GM12878 (cell line): ENCODE measurements around the gene VAV2.

Experiments used
- DPF2 ChIP-seq: fragments of 450-650 bp; IDR thresholded peaks from 2 replicates; pipeline ENCODE4 v1.6.1; 2017; ENCODE audit warnings: mild to moderate bottlenecking
- EP300 ChIP-seq, 2 experiments: fragments of 150-350 bp in 1 of 2; IDR thresholded peaks; 2 replicates each; pipeline ENCODE4 v1.6.1; 2011 to 2012; ENCODE audit warnings: low read depth in 2 of 2, low read length in 2 of 2, borderline replicate concordance in 1 of 2, improper control_type of control experiment in 1 of 2, inconsistent platforms in 1 of 2; ENCODE audit not compliant: control insufficient read depth in 1 of 2
- KDM1A ChIP-seq: fragments of 200-600 bp; sonication (generic); IDR thresholded peaks from 2 replicates; pipeline ENCODE4 v1.6.1; 2016; ENCODE audit warnings: borderline replicate concordance
- POLR2A ChIP-seq: IDR thresholded peaks from 2 replicates; pipeline ENCODE4 v1.6.1; 2011; ENCODE audit warnings: low read depth, mild to moderate bottlenecking, low read length
- RFX5 ChIP-seq: IDR thresholded peaks from 2 replicates; pipeline ENCODE4 v1.6.1; 2011; ENCODE audit warnings: low read depth, low read length, improper control_type of control experiment
- STAT3 ChIP-seq: IDR thresholded peaks from 2 replicates; pipeline ENCODE4 v1.6.1; 2011; ENCODE audit warnings: low read depth, low read length, improper control_type of control experiment
- SUZ12 ChIP-seq: fragments of 200-600 bp; sonication (generic); IDR thresholded peaks from one replicate; pipeline ENCODE4 v1.6.1; 2018; ENCODE audit warnings: antibody characterized with exemption, mild to moderate bottlenecking; ENCODE audit not compliant: unreplicated experiment
- TF ChIP-seq, protein P1 (sequence below): IDR thresholded peaks from 2 replicates; pipeline ENCODE4 v1.6.1; 2011; ENCODE audit warnings: borderline replicate concordance, low read depth, mild to moderate bottlenecking, moderate library complexity, low read length; ENCODE audit not compliant: insufficient read depth, poor library complexity, severe bottlenecking
- TF ChIP-seq, protein P2 (sequence below): fragments of 450-650 bp; IDR thresholded peaks from 2 replicates; pipeline ENCODE4 v1.6.1; 2018; ENCODE audit warnings: mild to moderate bottlenecking, low read depth, moderate library complexity; ENCODE audit not compliant: partially characterized antibody
- TF ChIP-seq, protein P3 (sequence below), 3 experiments: IDR thresholded peaks in 2 of 3; conservative IDR thresholded peaks in 1 of 3; 2 replicates each; pipeline ENCODE4 v1.5.1; 2011; ENCODE audit warnings: low read depth in 3 of 3, low read length in 3 of 3, mild to moderate bottlenecking in 3 of 3, control low read depth in 2 of 3, moderate library complexity in 2 of 3, inconsistent platforms in 1 of 3, mixed read lengths in 1 of 3; ENCODE audit not compliant: control insufficient read depth in 2 of 3, insufficient read depth in 1 of 3; ENCODE audit errors: extremely low read depth in 1 of 3
- TF ChIP-seq, protein P4 (sequence below): IDR thresholded peaks from 2 replicates; pipeline ENCODE4 v1.6.1; 2012; ENCODE audit warnings: low read depth, low read length, improper control_type of control experiment

DNA sequence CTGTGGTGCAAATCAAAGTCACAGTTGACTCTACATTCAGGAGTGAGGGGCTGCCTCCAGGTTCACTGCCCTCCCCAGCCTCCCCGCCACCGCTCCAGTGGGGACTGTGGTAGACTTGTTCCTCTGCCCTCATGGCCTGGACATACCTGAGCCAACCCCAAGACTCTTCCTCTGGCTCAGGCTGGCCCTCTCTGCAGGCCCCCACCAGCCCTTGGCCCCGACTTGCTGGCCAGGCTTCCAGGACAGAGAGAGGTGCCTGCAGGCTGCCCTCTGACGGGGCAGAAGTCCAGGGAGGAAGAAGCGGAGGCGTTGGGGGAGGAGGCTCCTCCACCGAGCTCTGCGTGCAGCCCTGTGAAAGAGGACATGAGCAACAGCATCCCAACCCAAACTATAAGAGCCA lies 251.2 kb downstream of the VAV2 start:
- TF ChIP-seq DPF2, result no peak
- TF ChIP-seq, protein P1, sequence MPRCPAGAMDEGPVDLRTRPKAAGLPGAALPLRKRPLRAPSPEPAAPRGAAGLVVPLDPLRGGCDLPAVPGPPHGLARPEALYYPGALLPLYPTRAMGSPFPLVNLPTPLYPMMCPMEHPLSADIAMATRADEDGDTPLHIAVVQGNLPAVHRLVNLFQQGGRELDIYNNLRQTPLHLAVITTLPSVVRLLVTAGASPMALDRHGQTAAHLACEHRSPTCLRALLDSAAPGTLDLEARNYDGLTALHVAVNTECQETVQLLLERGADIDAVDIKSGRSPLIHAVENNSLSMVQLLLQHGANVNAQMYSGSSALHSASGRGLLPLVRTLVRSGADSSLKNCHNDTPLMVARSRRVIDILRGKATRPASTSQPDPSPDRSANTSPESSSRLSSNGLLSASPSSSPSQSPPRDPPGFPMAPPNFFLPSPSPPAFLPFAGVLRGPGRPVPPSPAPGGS, result no peak
- TF ChIP-seq STAT3, result no peak
- no peak for TF ChIP-seq POLR2A
- TF ChIP-seq, protein P2, sequence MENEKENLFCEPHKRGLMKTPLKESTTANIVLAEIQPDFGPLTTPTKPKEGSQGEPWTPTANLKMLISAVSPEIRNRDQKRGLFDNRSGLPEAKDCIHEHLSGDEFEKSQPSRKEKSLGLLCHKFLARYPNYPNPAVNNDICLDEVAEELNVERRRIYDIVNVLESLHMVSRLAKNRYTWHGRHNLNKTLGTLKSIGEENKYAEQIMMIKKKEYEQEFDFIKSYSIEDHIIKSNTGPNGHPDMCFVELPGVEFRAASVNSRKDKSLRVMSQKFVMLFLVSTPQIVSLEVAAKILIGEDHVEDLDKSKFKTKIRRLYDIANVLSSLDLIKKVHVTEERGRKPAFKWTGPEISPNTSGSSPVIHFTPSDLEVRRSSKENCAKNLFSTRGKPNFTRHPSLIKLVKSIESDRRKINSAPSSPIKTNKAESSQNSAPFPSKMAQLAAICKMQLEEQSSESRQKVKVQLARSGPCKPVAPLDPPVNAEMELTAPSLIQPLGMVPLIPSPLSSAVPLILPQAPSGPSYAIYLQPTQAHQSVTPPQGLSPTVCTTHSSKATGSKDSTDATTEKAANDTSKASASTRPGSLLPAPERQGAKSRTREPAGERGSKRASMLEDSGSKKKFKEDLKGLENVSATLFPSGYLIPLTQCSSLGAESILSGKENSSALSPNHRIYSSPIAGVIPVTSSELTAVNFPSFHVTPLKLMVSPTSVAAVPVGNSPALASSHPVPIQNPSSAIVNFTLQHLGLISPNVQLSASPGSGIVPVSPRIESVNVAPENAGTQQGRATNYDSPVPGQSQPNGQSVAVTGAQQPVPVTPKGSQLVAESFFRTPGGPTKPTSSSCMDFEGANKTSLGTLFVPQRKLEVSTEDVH, result no peak
- TF ChIP-seq, protein P3, sequence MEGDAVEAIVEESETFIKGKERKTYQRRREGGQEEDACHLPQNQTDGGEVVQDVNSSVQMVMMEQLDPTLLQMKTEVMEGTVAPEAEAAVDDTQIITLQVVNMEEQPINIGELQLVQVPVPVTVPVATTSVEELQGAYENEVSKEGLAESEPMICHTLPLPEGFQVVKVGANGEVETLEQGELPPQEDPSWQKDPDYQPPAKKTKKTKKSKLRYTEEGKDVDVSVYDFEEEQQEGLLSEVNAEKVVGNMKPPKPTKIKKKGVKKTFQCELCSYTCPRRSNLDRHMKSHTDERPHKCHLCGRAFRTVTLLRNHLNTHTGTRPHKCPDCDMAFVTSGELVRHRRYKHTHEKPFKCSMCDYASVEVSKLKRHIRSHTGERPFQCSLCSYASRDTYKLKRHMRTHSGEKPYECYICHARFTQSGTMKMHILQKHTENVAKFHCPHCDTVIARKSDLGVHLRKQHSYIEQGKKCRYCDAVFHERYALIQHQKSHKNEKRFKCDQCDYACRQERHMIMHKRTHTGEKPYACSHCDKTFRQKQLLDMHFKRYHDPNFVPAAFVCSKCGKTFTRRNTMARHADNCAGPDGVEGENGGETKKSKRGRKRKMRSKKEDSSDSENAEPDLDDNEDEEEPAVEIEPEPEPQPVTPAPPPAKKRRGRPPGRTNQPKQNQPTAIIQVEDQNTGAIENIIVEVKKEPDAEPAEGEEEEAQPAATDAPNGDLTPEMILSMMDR (IDR thresholded peaks at IDR 0.05 in 2 of 3, conservative IDR thresholded peaks at IDR 0.05 in 1 of 3; ENCODE audit: control insufficient read depth in 2 of 3, extremely low read depth in 1 of 3, insufficient read depth in 1 of 3, low read depth in 3 of 3, low read length in 3 of 3), result no peak
- TF ChIP-seq RFX5, result no peak
- TF ChIP-seq, protein P4, sequence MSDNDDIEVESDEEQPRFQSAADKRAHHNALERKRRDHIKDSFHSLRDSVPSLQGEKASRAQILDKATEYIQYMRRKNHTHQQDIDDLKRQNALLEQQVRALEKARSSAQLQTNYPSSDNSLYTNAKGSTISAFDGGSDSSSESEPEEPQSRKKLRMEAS, result no peak
- no peak for TF ChIP-seq EP300 (IDR thresholded peaks at IDR 0.05; ENCODE audit: borderline replicate concordance in 1 of 2, control insufficient read depth in 1 of 2, low read depth in 2 of 2, low read length in 2 of 2)
- TF ChIP-seq SUZ12, result no peak
- TF ChIP-seq KDM1A, result no peak
